MV-4-11 (cell line): ENCODE data around the gene IRS1.

Experiments
- DNase-seq: peaks from one replicate; lab custom pipeline; 2025; lab: John Stamatoyannopoulos, UW

The IRS1 gene

DNA sequence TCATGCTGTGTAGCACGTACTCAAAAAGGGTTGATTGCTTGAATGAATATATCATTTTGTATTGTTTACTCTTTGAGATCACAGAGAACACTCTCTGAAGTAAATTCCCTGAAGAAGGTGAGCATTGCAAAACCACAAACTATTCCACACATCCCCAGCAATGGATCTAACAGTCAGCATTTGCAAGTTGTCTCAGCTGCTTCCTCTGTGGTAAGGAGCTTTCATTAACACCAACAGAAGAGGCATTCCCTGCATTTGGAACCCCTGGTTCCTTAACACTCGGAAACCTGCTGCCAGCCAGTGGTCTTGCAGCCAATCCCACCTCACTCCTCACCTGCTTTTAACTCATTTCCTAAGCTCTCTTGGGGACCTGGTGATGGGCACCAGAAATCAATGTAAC lies 108.4 kb downstream of the IRS1 start:
- DNase-seq, result no peak

DNA sequence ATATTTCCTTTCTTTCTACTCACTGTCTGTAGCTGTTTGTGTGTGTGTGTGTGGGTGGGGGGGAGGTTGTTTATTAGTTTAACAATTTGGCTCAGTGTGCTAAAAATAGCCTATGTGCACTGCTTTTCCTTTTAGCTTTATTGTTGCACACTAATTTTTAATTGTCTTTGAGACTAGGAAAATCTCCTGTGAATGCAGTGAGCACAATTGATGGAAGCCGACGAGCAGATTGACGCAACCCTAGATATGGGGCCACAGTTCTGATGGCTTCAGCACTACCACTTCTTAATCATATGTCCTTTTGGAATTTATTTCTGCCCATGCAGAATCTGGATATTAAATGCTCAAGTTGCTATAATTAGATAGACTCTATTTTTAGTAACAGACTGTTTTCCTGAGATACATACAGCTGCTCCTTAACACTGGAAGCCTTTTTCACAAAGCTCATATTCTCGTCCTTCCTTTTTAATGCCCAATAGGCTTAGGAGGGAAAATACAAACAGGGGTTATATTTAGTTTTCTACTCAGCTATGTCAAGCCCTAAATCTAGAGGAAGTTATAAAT lies 109.1 kb downstream of the IRS1 start:
- no peak for DNase-seq

DNA sequence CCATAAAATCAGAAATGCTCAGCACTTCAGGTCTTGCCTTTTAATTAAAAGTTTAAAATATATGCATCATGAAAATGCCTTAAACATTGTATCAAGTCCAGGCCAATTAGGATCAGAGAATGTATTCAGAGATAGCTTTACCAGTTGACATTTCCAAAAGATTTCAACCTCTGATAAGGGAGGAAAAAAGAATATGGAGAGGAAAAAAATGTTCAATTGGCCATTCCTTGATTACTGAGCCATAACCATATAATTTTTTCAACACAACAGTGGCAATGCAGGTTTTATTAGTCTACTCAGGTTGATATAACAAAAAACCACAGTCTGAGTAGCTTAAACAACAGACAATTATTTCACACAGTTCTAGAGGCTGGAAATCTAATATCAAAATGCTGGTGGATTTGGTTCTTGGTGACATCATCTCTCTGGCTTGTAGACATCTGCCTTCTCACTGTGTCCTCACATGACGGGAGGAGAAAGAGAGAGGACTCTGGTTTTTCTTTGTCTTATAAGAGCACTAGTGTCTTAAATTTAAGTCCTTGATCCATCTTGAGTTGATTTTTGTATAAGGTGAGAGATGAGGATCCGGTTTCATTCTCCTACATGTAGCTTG lies 111.9 kb downstream of the IRS1 start:
- no peak for DNase-seq

DNA sequence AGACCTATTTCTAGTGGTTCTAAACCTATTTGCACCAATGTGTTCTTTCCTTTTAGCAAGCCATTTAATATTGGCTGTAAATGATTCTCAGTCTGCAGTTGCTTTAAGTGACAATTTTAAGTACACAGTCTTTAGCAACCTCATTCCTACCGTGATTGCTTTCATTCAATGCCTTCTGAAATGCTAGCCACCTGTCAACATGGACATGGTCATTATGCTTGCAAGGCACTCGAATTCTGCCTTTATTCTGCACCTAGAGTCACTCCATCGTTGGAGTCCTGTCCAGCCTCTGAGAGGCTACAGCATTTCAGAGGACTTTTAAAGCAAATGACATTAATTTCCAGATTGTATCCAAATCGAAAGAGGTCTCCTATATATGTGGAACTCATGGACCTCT lies 115.1 kb downstream of the IRS1 start:
- no peak for DNase-seq

DNA sequence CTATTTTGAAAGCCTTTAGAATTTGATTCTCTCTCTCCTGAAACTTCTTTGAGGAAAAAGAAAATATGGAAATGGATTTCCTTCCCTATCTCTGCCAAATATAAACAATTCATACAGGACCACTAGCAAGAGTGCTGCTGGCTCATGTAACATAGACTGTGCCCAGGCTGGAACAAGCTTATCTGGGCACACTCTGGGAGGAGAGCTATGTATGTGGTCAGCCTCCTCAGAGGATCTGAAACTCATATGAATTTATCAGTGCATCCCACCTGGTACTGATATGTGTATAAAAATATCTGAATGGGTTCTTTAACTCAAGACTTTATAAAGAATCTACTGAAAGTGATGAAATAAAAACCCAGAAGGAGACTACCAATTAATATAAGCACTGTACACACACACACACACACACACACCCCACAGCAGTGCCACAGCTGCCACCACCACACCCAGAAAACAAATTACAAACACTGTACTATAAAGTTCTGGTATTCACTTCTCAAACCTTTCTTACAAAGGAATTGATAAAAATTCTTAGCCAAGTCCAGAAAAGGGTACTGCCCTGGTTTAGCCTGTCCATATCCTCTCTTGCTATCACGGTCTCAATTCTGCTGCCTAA lies 115.6 kb downstream of the IRS1 start:
- no peak for DNase-seq

DNA sequence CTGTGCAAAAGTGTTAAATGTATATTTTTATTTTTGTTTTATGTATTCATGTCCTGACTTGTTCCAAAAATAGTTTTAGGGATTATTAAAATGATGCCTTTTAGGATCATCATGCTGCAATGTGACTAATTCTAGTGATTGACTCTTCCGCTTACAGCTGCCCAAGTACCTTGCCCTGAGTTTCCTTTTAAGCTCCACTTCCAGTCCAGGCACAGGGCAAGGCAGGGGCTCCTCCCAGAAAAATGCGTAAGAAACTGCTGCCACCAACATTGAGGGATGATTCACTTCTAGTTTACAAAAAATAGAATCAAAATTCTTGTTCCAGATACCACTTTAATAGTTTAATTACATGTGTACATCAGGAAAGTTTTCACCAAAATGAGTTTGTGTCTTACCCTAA lies 116.4 kb downstream of the IRS1 start:
- no peak for DNase-seq
